Epithelial cell of esophagus (primary cell): ENCODE measurements around the gene RIOK2.

ENCODE experiments used
- DNase-seq: peaks from one replicate; pipeline ENCODE4 v3.0.0; 2010; ENCODE audit warnings: low read depth
- H3K4me3 ChIP-seq: 2 replicates; pipeline ENCODE4 v1.5.1; 2011; ENCODE audit warnings: mild to moderate bottlenecking, low read length, control low read depth
- TF ChIP-seq, protein P1 (sequence below): IDR thresholded peaks from 2 replicates; pipeline ENCODE4 v1.5.1; 2011; ENCODE audit warnings: low read depth, mild to moderate bottlenecking, low read length, control low read depth, inconsistent platforms; ENCODE audit not compliant: insufficient read depth; ENCODE audit errors: missing control alignments

Gene RIOK2

DNA sequence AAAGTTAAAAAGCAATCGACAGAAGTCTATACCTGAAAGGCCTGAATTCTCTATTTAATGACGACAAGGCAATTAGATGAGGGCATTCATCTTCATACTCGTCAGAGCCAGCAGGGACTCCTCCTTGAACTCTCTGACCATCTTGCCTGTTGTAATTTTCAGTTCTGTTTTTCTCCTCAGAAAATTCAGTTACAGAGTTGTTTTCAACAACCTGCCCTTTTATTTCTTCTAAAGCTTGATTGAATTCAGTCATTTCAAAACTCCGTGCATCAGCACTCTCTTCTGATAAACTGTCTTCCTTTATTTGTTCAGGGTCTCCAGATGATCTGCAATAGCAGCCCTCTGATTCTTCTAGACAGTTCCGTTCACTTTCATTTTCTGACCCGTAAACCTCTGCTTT, 15.6 kb downstream of the RIOK2 start:
- TF ChIP-seq, protein P1, sequence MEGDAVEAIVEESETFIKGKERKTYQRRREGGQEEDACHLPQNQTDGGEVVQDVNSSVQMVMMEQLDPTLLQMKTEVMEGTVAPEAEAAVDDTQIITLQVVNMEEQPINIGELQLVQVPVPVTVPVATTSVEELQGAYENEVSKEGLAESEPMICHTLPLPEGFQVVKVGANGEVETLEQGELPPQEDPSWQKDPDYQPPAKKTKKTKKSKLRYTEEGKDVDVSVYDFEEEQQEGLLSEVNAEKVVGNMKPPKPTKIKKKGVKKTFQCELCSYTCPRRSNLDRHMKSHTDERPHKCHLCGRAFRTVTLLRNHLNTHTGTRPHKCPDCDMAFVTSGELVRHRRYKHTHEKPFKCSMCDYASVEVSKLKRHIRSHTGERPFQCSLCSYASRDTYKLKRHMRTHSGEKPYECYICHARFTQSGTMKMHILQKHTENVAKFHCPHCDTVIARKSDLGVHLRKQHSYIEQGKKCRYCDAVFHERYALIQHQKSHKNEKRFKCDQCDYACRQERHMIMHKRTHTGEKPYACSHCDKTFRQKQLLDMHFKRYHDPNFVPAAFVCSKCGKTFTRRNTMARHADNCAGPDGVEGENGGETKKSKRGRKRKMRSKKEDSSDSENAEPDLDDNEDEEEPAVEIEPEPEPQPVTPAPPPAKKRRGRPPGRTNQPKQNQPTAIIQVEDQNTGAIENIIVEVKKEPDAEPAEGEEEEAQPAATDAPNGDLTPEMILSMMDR: no peak
- H3K4me3 ChIP-seq: no peak overlapping the region
- DNase-seq: no peak

DNA sequence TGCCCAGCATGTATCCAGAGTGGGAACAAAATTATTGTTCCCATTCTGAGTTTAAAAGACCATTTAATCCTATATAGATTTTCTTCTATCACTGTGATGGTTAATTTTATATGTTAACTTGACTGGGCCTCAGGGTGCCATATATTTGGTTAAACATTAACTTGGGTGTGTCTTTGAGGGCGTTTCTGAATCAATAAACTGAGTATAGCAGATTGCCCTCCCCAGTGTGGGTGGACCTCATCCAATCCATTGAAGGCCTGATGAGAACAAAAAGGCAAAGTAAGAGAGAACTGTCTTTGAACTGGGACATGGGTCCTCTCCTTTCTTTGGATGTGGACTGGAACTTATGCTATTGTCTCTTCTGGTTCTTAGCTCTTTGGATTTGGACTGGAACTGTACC, 17.3 kb downstream of the RIOK2 start:
- no peak overlapping the region for H3K4me3 ChIP-seq
- TF ChIP-seq, protein P1: no peak
- DNase-seq: no peak

DNA sequence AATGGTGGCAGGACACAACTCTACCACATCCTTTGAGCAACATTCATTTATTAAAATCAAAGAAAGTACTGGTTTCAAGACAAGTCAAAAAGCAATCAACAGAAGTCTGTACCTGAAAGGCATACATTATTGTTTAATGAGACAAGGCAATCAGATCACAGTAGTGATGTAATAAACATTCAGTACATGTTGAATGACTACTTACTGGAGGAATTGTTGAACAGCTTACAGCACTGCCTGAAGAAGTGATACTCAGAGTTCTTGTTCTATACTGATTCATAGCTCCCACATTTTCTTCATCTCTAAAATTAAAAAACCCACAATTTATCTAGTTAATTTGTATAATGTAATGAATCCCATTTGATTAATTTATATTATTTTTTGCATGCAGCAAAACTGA, 18.2 kb downstream of the RIOK2 start:
- H3K4me3 ChIP-seq: no peak overlapping the region
- DNase-seq: peak; percentile 64
- TF ChIP-seq, protein P1: no peak

DNA sequence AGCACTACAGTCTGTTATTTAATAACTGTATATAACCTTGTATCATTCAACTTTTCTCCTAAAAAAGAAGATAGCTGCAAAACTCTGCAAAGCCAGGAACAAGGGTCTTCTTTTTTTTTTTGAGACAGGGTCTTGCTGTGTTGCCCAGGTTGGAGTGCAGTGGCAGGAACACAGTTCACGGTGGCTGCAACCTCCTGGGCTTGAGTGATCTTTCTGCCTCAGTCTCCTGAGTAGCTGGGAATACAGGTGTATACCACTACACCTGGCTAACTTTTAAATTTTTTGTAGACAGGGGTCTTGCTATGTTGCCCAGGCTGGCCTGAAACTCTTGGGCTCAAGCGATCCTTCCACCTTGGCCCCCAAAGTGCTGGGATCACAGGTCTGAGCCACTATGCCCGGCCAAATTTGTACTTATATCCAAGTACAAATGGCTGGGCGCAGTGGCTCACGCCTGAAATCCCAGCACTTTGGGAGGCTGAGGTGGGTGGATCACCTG, 19.2 kb downstream of the RIOK2 start:
- no peak for DNase-seq
- TF ChIP-seq, protein P1: no peak
- no peak overlapping the region for H3K4me3 ChIP-seq

DNA sequence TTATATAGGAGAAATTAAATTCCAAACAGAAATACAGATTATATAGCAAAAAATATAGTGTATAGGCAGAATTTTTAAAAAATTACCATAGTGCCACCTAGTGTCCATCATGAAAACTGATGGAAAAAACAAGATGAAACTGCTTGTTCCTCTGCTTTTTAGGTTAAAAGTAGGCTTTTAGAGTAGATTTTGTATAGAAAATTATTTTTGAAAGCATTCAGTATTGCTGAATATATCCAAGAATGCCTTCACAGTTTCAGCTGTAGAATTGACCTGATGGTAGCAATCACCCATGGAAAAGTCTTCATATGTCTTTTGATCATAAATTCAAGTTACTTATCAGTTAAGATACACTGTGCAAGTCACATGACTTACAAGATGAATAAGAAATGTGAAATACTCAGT, 19.7 kb downstream of the RIOK2 start:
- peak; percentile 5 for DNase-seq
- no peak overlapping the region for H3K4me3 ChIP-seq
- TF ChIP-seq, protein P1: peak; percentile 38

DNA sequence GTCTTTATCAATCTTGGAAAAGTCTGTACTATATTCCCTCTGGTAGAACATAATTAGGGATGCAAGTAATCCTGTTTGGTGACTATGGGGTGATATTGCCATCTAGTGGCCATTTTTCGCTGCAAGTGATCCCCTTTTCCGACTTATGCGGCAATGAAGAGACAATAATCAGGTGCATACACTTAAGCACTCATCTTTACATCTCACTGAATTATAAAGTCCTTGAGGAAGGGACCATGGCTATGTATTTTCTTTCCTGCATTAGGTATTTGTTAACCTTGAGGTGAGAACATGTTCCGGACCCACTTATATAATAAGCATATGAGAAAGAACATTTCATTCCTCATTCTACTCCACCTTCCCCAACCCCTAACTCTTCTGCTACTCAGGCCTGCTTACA, 21.0 kb downstream of the RIOK2 start:
- peak; percentile 87 for DNase-seq
- TF ChIP-seq, protein P1: peak; percentile 90
- H3K4me3 ChIP-seq: no peak overlapping the region

DNA sequence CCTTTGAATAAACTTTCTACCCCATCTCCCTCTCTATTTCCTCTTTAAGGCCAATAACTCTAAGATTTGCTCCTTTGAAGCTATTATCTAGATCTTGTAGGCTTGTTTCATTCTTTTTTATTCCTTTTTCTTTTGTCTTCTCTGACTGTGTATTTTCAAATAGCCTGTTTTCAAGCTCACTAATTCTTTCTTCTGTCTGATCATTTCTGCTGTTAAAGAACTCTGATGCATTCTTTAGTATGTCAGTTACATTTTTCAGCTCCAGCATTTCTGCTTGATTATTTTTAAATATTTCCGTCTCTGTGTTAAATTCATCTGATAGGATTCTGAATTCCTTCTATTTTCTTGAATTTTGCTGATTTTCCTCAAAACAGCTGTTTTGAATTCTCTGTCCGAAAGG, 25.4 kb downstream of the RIOK2 start:
- H3K4me3 ChIP-seq: no peak overlapping the region
- TF ChIP-seq, protein P1: no peak
- DNase-seq: no peak
